PFSK-1 (cell line): ENCODE data around the gene USP22.

ENCODE experiments used
- FOXP2 ChIP-seq: optimal IDR thresholded peaks from 2 replicates; pipeline ENCODE3; 2011; ENCODE audit warnings: borderline replicate concordance, control low read depth, inconsistent platforms; ENCODE audit not compliant: insufficient read depth; ENCODE audit errors: extremely low read length, extremely low read depth
- POLR2AphosphoS5 ChIP-seq: IDR thresholded peaks from 2 replicates; pipeline ENCODE4 v1.6.1; 2012; ENCODE audit warnings: low read depth, mild to moderate bottlenecking, control low read depth, low read length, moderate library complexity
- REST ChIP-seq, 2 experiments: IDR thresholded peaks; 2 replicates each; pipeline versions ENCODE4 v1.6.1 to v1.8.0; 2011 to 2012; ENCODE audit warnings: low read depth in 2 of 2, low read length in 2 of 2, control low read depth in 1 of 2, inconsistent platforms in 1 of 2, mild to moderate bottlenecking in 1 of 2, moderate library complexity in 1 of 2; ENCODE audit not compliant: insufficient read depth in 1 of 2
- SIN3A ChIP-seq: IDR thresholded peaks from 2 replicates; pipeline ENCODE4 v1.6.1; 2012; ENCODE audit warnings: mild to moderate bottlenecking, low read length, moderate library complexity, borderline replicate concordance; ENCODE audit not compliant: insufficient read depth
- TAF1 ChIP-seq: IDR thresholded peaks from 2 replicates; pipeline ENCODE4 v1.6.1; 2012; ENCODE audit warnings: low read length, control low read depth, borderline replicate concordance; ENCODE audit not compliant: insufficient read depth

DNA sequence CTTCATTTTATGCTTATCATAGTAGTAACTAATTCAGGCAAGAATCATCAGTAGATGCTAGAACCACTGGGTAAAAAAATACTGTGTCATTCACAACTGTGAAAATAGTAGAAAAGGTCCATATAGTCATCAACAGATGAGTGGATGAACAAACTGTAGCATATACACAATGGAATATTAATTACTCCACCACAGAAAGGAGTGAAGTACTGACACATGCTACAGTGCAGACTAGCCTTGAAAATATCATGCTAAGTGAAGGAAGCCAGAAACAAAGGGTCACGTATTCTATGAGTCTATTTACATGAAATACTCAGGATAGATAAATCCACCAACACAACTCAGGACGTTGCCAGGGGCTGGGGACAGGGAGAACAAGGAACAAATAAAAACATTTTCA, 13.3 kb downstream of the USP22 start:
- TF ChIP-seq TAF1 (no peak), POLR2AphosphoS5 (peak; percentile 12), REST (IDR thresholded peaks at IDR 0.05; ENCODE audit: insufficient read depth in 1 of 2, low read depth in 2 of 2, low read length in 2 of 2) (no peak), SIN3A (no peak), FOXP2 (no peak)
